ENCODE results near the gene KCNMA1.

- TF ChIP-seq CTCF (IDR thresholded peaks at IDR 0.05 in 4 of 5, conservative IDR thresholded peaks at IDR 0.05 in 1 of 5) (no peak), POLR2A (IDR thresholded peaks at IDR 0.05) (no peak)
These were observed 91.6 kb downstream of the KCNMA1 start for GRCh38 chr10:77546042-77546441.
